IPS-NIHi11 (cell line): ENCODE measurements around the gene MCM7.
A peak's percentile ranks its signal among the peaks of the same experiment; 100 is the strongest.

Experiments
- DNase-seq: peaks from one replicate; pipeline ENCODE4 v3.0.0; 2012; ENCODE audit warnings: mixed read lengths, low spot score

Gene MCM7

GRCh38 chr7:100071018-100071723, 30.0 kb downstream of the MCM7 start:
- no peak for DNase-seq

- no peak for DNase-seq
Observed at GRCh38 chr7:100069991-100070390, 31.2 kb downstream of the MCM7 start.

- DNase-seq, result peak; percentile 32
Observed at GRCh38 chr7:100066953-100067352, 34.2 kb downstream of the MCM7 start.

GRCh38 chr7:100065452-100066186, 35.6 kb downstream of the MCM7 start:
- DNase-seq, result no peak

GRCh38 chr7:100064162-100064561, 37.0 kb downstream of the MCM7 start:
- DNase-seq, result no peak

GRCh38 chr7:100063376-100063775, 37.8 kb downstream of the MCM7 start:
- DNase-seq, result no peak

GRCh38 chr7:100061518-100062193, 39.5 kb downstream of the MCM7 start:
- DNase-seq, result no peak

- DNase-seq, result no peak
Observed at GRCh38 chr7:100059251-100059739, 41.9 kb downstream of the MCM7 start.

GRCh38 chr7:100057006-100057405, 44.2 kb downstream of the MCM7 start:
- DNase-seq, result no peak

- peak; percentile 43 for DNase-seq
Observed at GRCh38 chr7:100053215-100053614, 48.0 kb downstream of the MCM7 start.

GRCh38 chr7:100051611-100052010, 49.6 kb downstream of the MCM7 start:
- DNase-seq, result no peak

GRCh38 chr7:100049441-100050291, 51.5 kb downstream of the MCM7 start, which contains the start of gene ZSCAN21:
Gene ZSCAN21, plus strand, starts transcription at chr7:100049774. Its CDS starts 7,233 bp downstream, at chr7:100057007.
- peak; percentile 98 for DNase-seq

GRCh38 chr7:100048680-100049079, 52.5 kb downstream of the MCM7 start:
- no peak for DNase-seq

- DNase-seq, result peak; percentile 26
Observed at GRCh38 chr7:100044718-100045117, 56.5 kb downstream of the MCM7 start.
